ENCODE measurements around the gene TCTA. TPM values are rescaled to one million over a fixed set of nuclear protein-coding genes. Genes with fewer than 3 reads are reported as not detected.

Gene TCTA
- total RNA-seq, 1 experiment from 2014 or later = 12.0 TPM

DNA sequence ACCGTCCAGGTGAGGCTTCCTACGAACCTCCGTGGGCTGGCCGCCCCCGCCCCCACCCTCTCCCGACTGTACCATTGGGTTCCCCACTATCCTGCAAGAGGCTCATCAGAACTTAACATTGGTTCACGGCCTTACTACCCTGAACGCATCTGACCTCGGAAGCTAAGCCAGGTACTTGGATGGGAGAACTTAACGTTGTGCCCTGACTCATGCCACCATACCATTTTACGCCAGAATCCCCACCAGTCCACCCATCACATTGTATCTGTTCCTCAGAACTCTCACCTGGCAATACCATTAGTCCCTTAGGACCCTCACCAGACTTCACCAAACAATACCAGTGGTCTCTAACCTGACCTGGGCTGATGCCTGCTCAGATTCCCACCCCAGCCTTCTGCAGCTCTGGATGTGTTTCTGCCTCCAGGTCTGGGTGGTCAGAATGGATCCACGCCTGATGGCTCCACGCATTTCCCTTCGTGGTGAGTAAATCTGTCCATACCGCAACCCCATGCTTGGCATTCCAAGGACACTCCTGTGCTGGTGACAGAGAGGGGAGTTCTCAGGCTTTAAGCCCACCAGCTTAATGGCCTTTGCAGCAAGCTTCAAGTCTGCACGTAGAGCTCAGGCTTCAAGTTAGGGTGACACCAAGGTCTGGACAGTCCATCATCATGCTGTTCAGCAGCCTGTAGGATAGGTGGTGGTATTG, 562 bp downstream of the TCTA start:
- Histone ChIP-seq H3K36me3 (ENCODE audit: insufficient read depth, low read length, poor library complexity, severe bottlenecking) (no peaks in the 10 kb centered on the region), H3K27ac (ENCODE audit: low read depth, low read length, poor library complexity, severe bottlenecking) (peak overlapping the region; percentile 91), H3K27me3 (replicated peaks; ENCODE audit: insufficient read depth, low read depth, low read length, poor library complexity) (no peaks in the 10 kb centered on the region), H3K4me1 (ENCODE audit: insufficient read depth, low read length, poor library complexity, severe bottlenecking) (no peaks in the 10 kb centered on the region), H3K4me3 (ENCODE audit: low read depth, low read length, poor library complexity, severe bottlenecking) (peak overlapping the region; percentile 84), H3K9me3 (ENCODE audit: low read depth, low read length, poor library complexity, severe bottlenecking) (no peaks in the 10 kb centered on the region)
- BruUV-seq (replicated peaks) = no TSS peak
- ChIA-PET CTCF (no interaction called here), POLR2A (ENCODE audit: low non-redundant PET) (no interaction called here)
- TF ChIP-seq, protein P1, sequence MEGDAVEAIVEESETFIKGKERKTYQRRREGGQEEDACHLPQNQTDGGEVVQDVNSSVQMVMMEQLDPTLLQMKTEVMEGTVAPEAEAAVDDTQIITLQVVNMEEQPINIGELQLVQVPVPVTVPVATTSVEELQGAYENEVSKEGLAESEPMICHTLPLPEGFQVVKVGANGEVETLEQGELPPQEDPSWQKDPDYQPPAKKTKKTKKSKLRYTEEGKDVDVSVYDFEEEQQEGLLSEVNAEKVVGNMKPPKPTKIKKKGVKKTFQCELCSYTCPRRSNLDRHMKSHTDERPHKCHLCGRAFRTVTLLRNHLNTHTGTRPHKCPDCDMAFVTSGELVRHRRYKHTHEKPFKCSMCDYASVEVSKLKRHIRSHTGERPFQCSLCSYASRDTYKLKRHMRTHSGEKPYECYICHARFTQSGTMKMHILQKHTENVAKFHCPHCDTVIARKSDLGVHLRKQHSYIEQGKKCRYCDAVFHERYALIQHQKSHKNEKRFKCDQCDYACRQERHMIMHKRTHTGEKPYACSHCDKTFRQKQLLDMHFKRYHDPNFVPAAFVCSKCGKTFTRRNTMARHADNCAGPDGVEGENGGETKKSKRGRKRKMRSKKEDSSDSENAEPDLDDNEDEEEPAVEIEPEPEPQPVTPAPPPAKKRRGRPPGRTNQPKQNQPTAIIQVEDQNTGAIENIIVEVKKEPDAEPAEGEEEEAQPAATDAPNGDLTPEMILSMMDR (conservative IDR thresholded peaks at IDR 0.05; ENCODE audit: low read depth, low read length) = no peak
- TF ChIP-seq EZH2 (IDR thresholded peaks at IDR 0.05; ENCODE audit: borderline replicate concordance, low read depth, low read length, poor library complexity, severe bottlenecking) = no peak
- DNase-seq (ENCODE audit: low spot score) = no peak
- intact Hi-C loops (cut with micrococcal nuclease; ENCODE audit: unreplicated experiment) = loop anchor here (10.0 kb wide), 1 partner anchor 58 kb away; the partner anchor contains the start of gene GPX1

DNA sequence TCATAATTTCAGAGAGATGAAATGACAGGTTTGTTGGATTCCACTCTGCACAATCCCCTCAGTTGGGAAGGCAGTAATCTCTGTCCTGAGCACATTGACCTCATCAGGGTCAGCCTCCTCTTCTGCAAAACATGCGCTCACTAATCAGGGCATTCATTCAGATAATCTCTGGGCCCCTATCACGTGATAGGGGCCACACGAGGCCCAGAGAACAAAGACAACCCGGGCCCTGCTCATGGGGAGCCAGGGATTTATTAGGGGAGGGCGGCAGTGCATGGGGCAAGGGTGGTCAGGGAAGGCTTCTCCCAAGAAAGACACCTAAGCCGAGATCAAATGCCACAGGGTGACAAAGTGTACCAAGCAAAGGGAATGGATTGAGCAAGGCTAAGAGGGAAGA, 1.1 kb downstream of the TCTA start:
- no TSS peak for BruUV-seq (replicated peaks)
- DNase-seq (ENCODE audit: low spot score) = no peak
- TF ChIP-seq, protein P1 (conservative IDR thresholded peaks at IDR 0.05; ENCODE audit: low read depth, low read length) = no peak
- no peak for TF ChIP-seq EZH2 (IDR thresholded peaks at IDR 0.05; ENCODE audit: borderline replicate concordance, low read depth, low read length, poor library complexity, severe bottlenecking)
- H3K27ac ChIP-seq (ENCODE audit: low read depth, low read length, poor library complexity, severe bottlenecking) = no peak overlapping the region
- H3K4me3 ChIP-seq (ENCODE audit: low read depth, low read length, poor library complexity, severe bottlenecking) = peak overlapping the region; percentile 84
- intact Hi-C loops (cut with micrococcal nuclease; ENCODE audit: unreplicated experiment) = loop anchor here (10.0 kb wide), 1 partner anchor 59 kb away; the partner anchor contains the start of gene GPX1
- ChIA-PET POLR2A (ENCODE audit: low non-redundant PET) (no interaction called here), CTCF (no interaction called here)
- H3K27me3 ChIP-seq (replicated peaks; ENCODE audit: insufficient read depth, low read depth, low read length, poor library complexity) = no peaks in the 10 kb centered on the region
- H3K36me3 ChIP-seq (ENCODE audit: insufficient read depth, low read length, poor library complexity, severe bottlenecking) = no peaks in the 10 kb centered on the region
- no peaks in the 10 kb centered on the region for H3K4me1 ChIP-seq (ENCODE audit: insufficient read depth, low read length, poor library complexity, severe bottlenecking)
- no peaks in the 10 kb centered on the region for H3K9me3 ChIP-seq (ENCODE audit: low read depth, low read length, poor library complexity, severe bottlenecking)

GRCh38 chr3:49414753-49415152, 2.5 kb downstream of the TCTA start:
- Histone ChIP-seq H3K4me3 (ENCODE audit: low read depth, low read length, poor library complexity, severe bottlenecking) (no peak overlapping the region), H3K36me3 (ENCODE audit: insufficient read depth, low read length, poor library complexity, severe bottlenecking) (no peaks in the 10 kb centered on the region), H3K9me3 (ENCODE audit: low read depth, low read length, poor library complexity, severe bottlenecking) (no peaks in the 10 kb centered on the region), H3K4me1 (ENCODE audit: insufficient read depth, low read length, poor library complexity, severe bottlenecking) (no peaks in the 10 kb centered on the region), H3K27me3 (replicated peaks; ENCODE audit: insufficient read depth, low read depth, low read length, poor library complexity) (no peaks in the 10 kb centered on the region), H3K27ac (ENCODE audit: low read depth, low read length, poor library complexity, severe bottlenecking) (no peak overlapping the region)
- TF ChIP-seq EZH2 (IDR thresholded peaks at IDR 0.05; ENCODE audit: borderline replicate concordance, low read depth, low read length, poor library complexity, severe bottlenecking) = no peak
- TF ChIP-seq, protein P1 (conservative IDR thresholded peaks at IDR 0.05; ENCODE audit: low read depth, low read length) = no peak
- ChIA-PET POLR2A (ENCODE audit: low non-redundant PET) (no interaction called here), CTCF (no interaction called here)
- DNase-seq (ENCODE audit: low spot score) = no peak
- intact Hi-C loops (cut with micrococcal nuclease; ENCODE audit: unreplicated experiment) = loop anchor here (10.0 kb wide), 1 partner anchor 60 kb away; the partner anchor contains the start of gene GPX1
- no TSS peak for BruUV-seq (replicated peaks)
